Heart left ventricle (tissue), 16 donors: Measurements from ENCODE around the gene ADGRV1. TPM values are rescaled to one million over a fixed set of nuclear protein-coding genes. Genes with fewer than 3 reads are reported as not detected.
"Not testable (repeated sequence)": the region's sequence is repeated elsewhere in the genome, so short reads cannot be mapped to it uniquely, and the experiment has no call there.

Experiments used
- ATAC-seq, 4 donors: fragments of 200-7000 bp; cut with Tn5 transposase; one replicate each; pipeline ENCODE4 v1.9.1; 2020 to 2022; ENCODE audit warnings: moderate library complexity in 4 of 4, mild to moderate bottlenecking in 3 of 4, moderate number of reproducible peaks in 1 of 4
- DNase-seq, 5 donors: peaks; one replicate each; pipeline ENCODE4 v3.0.0-alpha.2; 2020
- H3K27ac ChIP-seq, 12 donors: fragments of 200-600 bp; sonication (generic) in 4 of 12; one replicate each; pipeline versions ENCODE4 v1.5.0 to v1.8.0; 2016 to 2022; ENCODE audit warnings: mild to moderate bottlenecking in 2 of 12
- H3K27me3 ChIP-seq, 9 donors: fragments of 200-600 bp; sonication (generic) in 2 of 9; one replicate each; pipeline versions ENCODE4 v1.5.1 to v1.8.0; 2016 to 2022; ENCODE audit warnings: mild to moderate bottlenecking in 3 of 9
- H3K36me3 ChIP-seq, 9 donors: fragments of 200-600 bp; sonication (generic) in 2 of 9; one replicate each; pipeline versions ENCODE4 v1.5.0 to v1.8.0; 2018 to 2022; ENCODE audit warnings: mild to moderate bottlenecking in 2 of 9
- H3K4me1 ChIP-seq, 12 donors: fragments of 200-600 bp; sonication (generic) in 4 of 12; one replicate each; pipeline versions ENCODE4 v1.5.0 to v1.8.0; 2016 to 2022; ENCODE audit warnings: mild to moderate bottlenecking in 3 of 12
- H3K4me3 ChIP-seq, 12 donors: fragments of 200-600 bp; sonication (generic) in 4 of 12; one replicate each; pipeline versions ENCODE4 v1.5.0 to v1.8.0; 2017 to 2022; ENCODE audit warnings: mild to moderate bottlenecking in 9 of 12, moderate library complexity in 4 of 12
- H3K9me3 ChIP-seq, 12 donors: fragments of 200-600 bp; sonication (generic) in 4 of 12; one replicate each; pipeline versions ENCODE4 v1.5.0 to v1.8.0; 2016 to 2022; ENCODE audit warnings: mild to moderate bottlenecking in 1 of 12
- CTCF ChIP-seq, 12 donors: fragments of 200-600 bp; sonication (generic) in 4 of 12; IDR thresholded peaks; one replicate each; pipeline versions ENCODE4 v1.5.0 to v1.8.0; 2018 to 2022; ENCODE audit warnings: antibody characterized with exemption in 12 of 12, mild to moderate bottlenecking in 5 of 12
- POLR2A ChIP-seq, 2 donors: fragments of 450-650 bp; IDR thresholded peaks; one replicate each; pipeline ENCODE4 v1.6.1; 2017; ENCODE audit warnings: antibody characterized with exemption in 2 of 2, mild to moderate bottlenecking in 2 of 2, moderate library complexity in 2 of 2
- WGBS, 4 donors: extraction: QIAGEN DNeasy Blood & Tissue Kit in 2 of 4; methylation state at CpG; one replicate each; pipeline versions ENCODE4 v1.1.5 to v1.1.7; 2013 to 2018; 5-methylcytosine and 5-hydroxymethylcytosine counted together
- intact Hi-C, 10 donors: fragments of 100-400 bp; cut with DNase I; formaldehyde crosslinking; loops; one replicate each; pipeline versions ENCODE4 v1.11.1 to v1.14.2; 2022
- polyA plus RNA-seq, 2 donors: library from polyadenylated mRNA; stranded (reverse); fragments of 200-250 nt; gene quantifications; one replicate each; pipeline ENCODE4 v1.2.3, GENCODE V29; 2013
- total RNA-seq, 9 donors: library from RNA; depleted of rRNA in 2 of 9; stranded (reverse); fragments of >200 nt in 2 of 9; fragmentation: NEBNext Ultra II Directional in 3 of 9; extraction: Animal tissue kit (Norgen Biotek cat#: 25700) in 3 of 9; gene quantifications; one replicate each; pipeline versions ENCODE4 v1.1.0 to v1.2.4, GENCODE V29; 2016 to 2023
- donor health status: ischemic (EF 13 %, LVEDD 7.1; RV severe dilation, severe dysfunction).
- donor health status: healthy with polysubstance abuse.
- donor health status: DM: no; HTN: yes; CAD: no.
- donor health status: DM: no; HTN: no; CAD: no.
- donor health status: ischemic (EF 25% LVEDD 6.9; RV normal size, moderate dysfunction).
- donor health status: ischemic (EF 25% LVEDD 5.7; RV mildly dilated, moderate dysfunction).
- donor health status: healthy.
- donor health status: DM: yes; HTN: yes; CAD: no.
- donor health status: ischemic (EF 35%, LVEDD 5.7; RV mildly dilated, moderate dysfunction).
- donor health status: nonischemic (EF 11% LVEDD 7.7; RV severe dilation, severe dysfunction).
- donor health status: DM: yes; HTN: yes; CAD: no.
- donor health status: PGD.
- donor health status: ischemic (EF 29% LVEDD 5.4; RV normal size, mild dysfunction).
- donor health status: nonischemic (EF 23%, LVEDD 6.1; RV moderate dilation, normal function).

ADGRV1 gene
- total and polyA plus RNA-seq, 11 donors: 0.25 to 0.29 TPM; not detected in 9

GRCh38 chr5:90569084-90569483, 10.5 kb downstream of the ADGRV1 start:
- Histone ChIP-seq H3K4me1 (no peaks in the 10 kb centered on the region), H3K4me3 (no peak overlapping the region), H3K9me3 (peaks cover 0 to 23% (median 0%) of the 10 kb centered on the region in 12 donors), H3K27ac (no peak overlapping the region), H3K27me3 (peaks cover 0 to 6% (median 0%) of the 10 kb centered on the region in 9 donors), H3K36me3 (no peaks in the 10 kb centered on the region)
- DNase-seq: no peak
- 78 to 87% (median 84%) methylated on average over 1 of the region's 1 CpG for whole genome bisulfite sequencing, 4 donors
- no peak for ATAC-seq
- intact Hi-C loops: no loop called here
- TF ChIP-seq CTCF (IDR thresholded peaks at IDR 0.05): no peak
- TF ChIP-seq POLR2A (IDR thresholded peaks at IDR 0.05): no peak

- H3K4me3 ChIP-seq: no peak overlapping the region
- no peaks in the 10 kb centered on the region for H3K4me1 ChIP-seq
- no peak overlapping the region for H3K27ac ChIP-seq
- WGBS, 4 donors: 67 to 78% (median 73%) methylated on average over 2 of the region's 2 CpGs
- H3K27me3 ChIP-seq: peaks cover 0 to 6% (median 0%) of the 10 kb centered on the region in 9 donors
- H3K36me3 ChIP-seq: no peaks in the 10 kb centered on the region
- no peak for DNase-seq
- TF ChIP-seq CTCF (IDR thresholded peaks at IDR 0.05) (no peak), POLR2A (IDR thresholded peaks at IDR 0.05) (no peak)
- intact Hi-C loops: no loop called here
- H3K9me3 ChIP-seq: peaks cover 0 to 23% (median 0%) of the 10 kb centered on the region in 12 donors
- ATAC-seq: no peak
These were observed 11.4 kb downstream of the ADGRV1 start for GRCh38 chr5:90570034-90570433.

- Histone ChIP-seq H3K27ac (no peak overlapping the region), H3K27me3 (peaks cover 0 to 3% (median 0%) of the 10 kb centered on the region in 9 donors), H3K4me1 (no peaks in the 10 kb centered on the region), H3K36me3 (no peaks in the 10 kb centered on the region), H3K9me3 (peaks cover 0 to 23% (median 0%) of the 10 kb centered on the region in 12 donors), H3K4me3 (no peak overlapping the region)
- DNase-seq: no peak
- no peak for ATAC-seq
- 87 to 96% (median 93%) methylated on average over 1 of the region's 1 CpG for WGBS, 4 donors
- intact Hi-C loops: no loop called here
- TF ChIP-seq CTCF (IDR thresholded peaks at IDR 0.05) (no peak), POLR2A (IDR thresholded peaks at IDR 0.05) (no peak)
These were observed 12.7 kb downstream of the ADGRV1 start for GRCh38 chr5:90571147-90571773.

- no peak for ATAC-seq
- peaks cover 0 to 28% (median 2%) of the 10 kb centered on the region in 12 donors for H3K9me3 ChIP-seq
- H3K27ac ChIP-seq: no peak overlapping the region
- 75 to 89% (median 80%) methylated on average over 4 to 5 of the region's 5 CpGs for WGBS, 4 donors
- no peak for TF ChIP-seq POLR2A (IDR thresholded peaks at IDR 0.05)
- TF ChIP-seq CTCF (IDR thresholded peaks at IDR 0.05): no peak
- H3K36me3 ChIP-seq: no peaks in the 10 kb centered on the region
- H3K27me3 ChIP-seq: peaks cover 0 to 3% (median 0%) of the 10 kb centered on the region in 9 donors
- H3K4me3 ChIP-seq: no peak overlapping the region
- no peak for DNase-seq
- no peaks in the 10 kb centered on the region for H3K4me1 ChIP-seq
- intact Hi-C loops: no loop called here
These were observed 17.1 kb downstream of the ADGRV1 start for GRCh38 chr5:90575712-90576111.

- intact Hi-C loops, H3K4me3 ChIP-seq, H3K36me3 ChIP-seq, H3K4me1 ChIP-seq, H3K27ac ChIP-seq, DNase-seq, ATAC-seq, H3K27me3 ChIP-seq: not testable (repeated sequence)
- 78 to 88% (median 87%) methylated on average over 3 of the region's 3 CpGs for WGBS, 4 donors
- H3K9me3 ChIP-seq: peaks cover 0 to 26% (median 2%) of the 10 kb centered on the region in 12 donors
These were observed 18.0 kb downstream of the ADGRV1 start for GRCh38 chr5:90576566-90576965.

GRCh38 chr5:90579905-90580304, 21.3 kb downstream of the ADGRV1 start:
- ATAC-seq, H3K27me3 ChIP-seq, H3K4me1 ChIP-seq, intact Hi-C loops, H3K36me3 ChIP-seq, DNase-seq, H3K4me3 ChIP-seq, H3K27ac ChIP-seq: not testable (repeated sequence)
- peaks cover 0 to 26% (median 2%) of the 10 kb centered on the region in 12 donors for H3K9me3 ChIP-seq
- WGBS, 4 donors: 78 to 89% (median 85%) methylated on average over 2 of the region's 2 CpGs
